Stimulated activated CD4-positive, alpha-beta T cell treated with anti-CD3 and anti-CD28 coated beads, Interleukin-15, amount 100 ng/mL, for 1 hour (primary cell): ENCODE results near the gene GDF11.

Experiments
- DNase-seq, 2 donors: peaks; one replicate each; pipeline ENCODE4 v3.0.0-alpha.2; 2020; ENCODE audit warnings: low read depth in 1 of 2, low spot score in 1 of 2

The GDF11 gene

DNA sequence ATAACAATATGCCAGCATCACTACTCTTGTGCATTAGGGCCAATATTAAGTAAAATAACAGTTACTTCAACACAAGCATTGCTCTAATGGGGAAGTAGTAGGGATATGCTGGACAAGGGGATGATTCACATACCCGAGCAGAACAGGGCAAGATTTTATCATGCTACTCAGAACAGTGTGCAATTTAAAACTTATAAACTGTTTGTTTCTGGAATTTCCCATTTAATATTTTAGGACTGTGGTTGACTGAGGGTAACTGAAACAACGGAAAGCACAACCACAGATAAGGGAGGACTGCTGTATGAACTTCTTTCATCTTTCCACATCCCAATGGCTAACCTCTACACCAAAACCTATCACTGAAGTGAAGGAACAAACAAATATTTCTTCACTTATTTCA, 37.8 kb downstream of the GDF11 start:
- no peak for DNase-seq

DNA sequence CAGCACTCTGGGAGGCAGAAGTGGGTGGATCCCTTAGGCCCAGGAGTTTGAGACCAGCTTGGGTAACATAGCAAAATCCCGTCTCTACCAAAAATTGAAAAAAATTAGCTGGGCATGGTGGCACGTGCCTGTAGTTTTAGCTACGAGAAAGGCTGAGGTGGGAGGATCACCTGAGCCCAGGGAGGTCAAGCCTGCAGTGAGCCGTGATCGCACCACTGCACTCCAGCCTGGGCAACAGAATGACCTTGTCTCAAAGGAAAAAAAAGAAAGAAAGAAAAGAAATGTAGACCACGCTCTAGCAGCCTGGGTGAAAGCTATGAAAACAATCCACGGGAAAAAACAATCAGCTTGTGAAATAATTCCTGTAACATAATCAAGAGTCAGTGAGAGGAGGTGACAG, 45.6 kb downstream of the GDF11 start:
- no peak for DNase-seq

GRCh38 chr12:55789171-55789570, 46.2 kb downstream of the GDF11 start:
- DNase-seq = no peak

GRCh38 chr12:55789893-55790292, 47.0 kb downstream of the GDF11 start:
- DNase-seq = no peak

- DNase-seq = no peak
Observed at GRCh38 chr12:55795950-55796349, 53.0 kb downstream of the GDF11 start.

DNA sequence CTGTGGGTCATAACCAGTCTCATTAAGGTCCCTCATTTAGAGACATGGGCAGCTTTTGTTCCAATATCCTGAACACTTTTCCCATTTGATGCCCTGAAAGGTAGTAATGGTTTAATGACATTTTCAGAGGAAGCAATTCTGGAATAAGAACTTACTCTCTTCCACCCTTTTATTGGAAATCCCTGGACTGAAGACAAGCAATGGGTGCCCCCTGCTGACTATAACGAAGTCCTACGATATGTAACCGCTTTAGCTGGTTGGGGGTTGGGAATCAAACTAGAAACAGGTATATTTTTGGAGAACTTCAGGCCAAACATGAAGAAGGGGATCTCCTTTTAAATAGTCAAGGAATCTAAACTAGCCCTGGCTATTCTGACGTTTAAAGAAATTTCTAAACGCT, 54.1 kb downstream of the GDF11 start:
- no peak for DNase-seq

- DNase-seq = no peak
Observed at GRCh38 chr12:55797550-55797949, 54.6 kb downstream of the GDF11 start.
